ENCODE data around the gene MMS22L.

The MMS22L gene

GRCh38 chr6:97240222-97240621 lies 42.8 kb downstream of the MMS22L start:
- TF ChIP-seq CTCF (conservative IDR thresholded peaks at IDR 0.05; ENCODE audit: low read depth, low read length): no peak
- no peak overlapping the region for H3K4me3 ChIP-seq (ENCODE audit: low read depth, low read length)
- peak; percentile 49 for DNase-seq (ENCODE audit: low read depth)

GRCh38 chr6:97231911-97232310 lies 51.1 kb downstream of the MMS22L start:
- H3K4me3 ChIP-seq (ENCODE audit: low read depth, low read length): no peak overlapping the region
- TF ChIP-seq CTCF (conservative IDR thresholded peaks at IDR 0.05; ENCODE audit: low read depth, low read length): no peak
- DNase-seq (ENCODE audit: low read depth): no peak

- no peak for TF ChIP-seq CTCF (conservative IDR thresholded peaks at IDR 0.05; ENCODE audit: low read depth, low read length)
- H3K4me3 ChIP-seq (ENCODE audit: low read depth, low read length): no peak overlapping the region
- no peak for DNase-seq (ENCODE audit: low read depth)
Measured at GRCh38 chr6:97222903-97223302, 60.1 kb downstream of the MMS22L start.

GRCh38 chr6:97218912-97219311 lies 64.1 kb downstream of the MMS22L start:
- no peak for DNase-seq (ENCODE audit: low read depth)
- H3K4me3 ChIP-seq (ENCODE audit: low read depth, low read length): no peak overlapping the region
- TF ChIP-seq CTCF (conservative IDR thresholded peaks at IDR 0.05; ENCODE audit: low read depth, low read length): no peak

GRCh38 chr6:97215157-97215769 lies 67.8 kb downstream of the MMS22L start:
- TF ChIP-seq CTCF (conservative IDR thresholded peaks at IDR 0.05; ENCODE audit: low read depth, low read length): peak; percentile 83
- no peak overlapping the region for H3K4me3 ChIP-seq (ENCODE audit: low read depth, low read length)
- DNase-seq (ENCODE audit: low read depth): peak; percentile 84

DNA sequence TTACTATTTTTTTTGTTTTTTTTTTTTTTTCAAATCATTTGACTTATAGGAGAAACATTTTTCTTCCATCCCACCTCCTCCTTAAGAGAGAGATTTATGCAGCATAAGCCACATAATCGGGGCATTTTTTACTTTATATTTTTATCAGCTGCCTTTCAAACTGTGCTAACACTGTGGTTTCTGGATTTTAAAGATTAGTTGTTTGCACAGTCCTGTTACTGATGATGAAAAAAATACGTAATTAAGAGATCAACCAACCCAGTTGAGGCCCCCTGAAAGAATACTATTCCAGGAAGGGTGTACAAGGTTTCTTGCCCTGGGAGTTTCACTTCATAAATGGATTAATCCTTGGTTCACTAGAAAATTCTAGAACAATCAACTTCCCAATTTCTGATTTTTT lies 68.3 kb downstream of the MMS22L start:
- no peak for DNase-seq (ENCODE audit: low read depth)
- H3K4me3 ChIP-seq (ENCODE audit: low read depth, low read length): no peak overlapping the region
- no peak for TF ChIP-seq CTCF (conservative IDR thresholded peaks at IDR 0.05; ENCODE audit: low read depth, low read length)

- no peak overlapping the region for H3K4me3 ChIP-seq (ENCODE audit: low read depth, low read length)
- no peak for DNase-seq (ENCODE audit: low read depth)
- no peak for TF ChIP-seq CTCF (conservative IDR thresholded peaks at IDR 0.05; ENCODE audit: low read depth, low read length)
Measured at GRCh38 chr6:97207383-97207782, 75.6 kb downstream of the MMS22L start.
